Spleen (tissue), 7 donors: ENCODE results near the gene SLC11A1.

ENCODE experiments used
- CTCF ChIP-seq, 11 experiments: fragments of 200-600 bp in 7 of 11; fragments of 450-650 bp in 4 of 11; sonication (generic) in 4 of 11; IDR thresholded peaks in 8 of 11; conservative IDR thresholded peaks in 3 of 11; 1 replicate in 7 of 11; 2 replicates in 4 of 11; pipeline versions ENCODE4 v1.4.0 to v1.8.0; 2016 to 2021; ENCODE audit warnings: antibody characterized with exemption in 11 of 11, inconsistent platforms in 4 of 11, mild to moderate bottlenecking in 1 of 11
- POLR2AphosphoS5 ChIP-seq, 3 donors: sonication (generic); formaldehyde crosslinking; IDR thresholded peaks; one replicate each; pipeline ENCODE4 v1.5.1; 2017; ENCODE audit warnings: antibody characterized with exemption in 3 of 3
- donor health status: DM: no; HTN: no; CAD: no; lungs with moderate emphysema.
- donor health status: DM: no; HTN: no; CAD: no.
- donor health status: DM: no; HTN: no; CAD: no.

GRCh38 chr2:218428846-218429558, 46.9 kb downstream of the SLC11A1 start:
- TF ChIP-seq CTCF (IDR thresholded peaks at IDR 0.05 in 8 of 11, conservative IDR thresholded peaks at IDR 0.05 in 3 of 11) (no peak), POLR2AphosphoS5 (IDR thresholded peaks at IDR 0.05) (no peak)
